Liver (tissue), 9 donors: Measurements from ENCODE around the gene FCN1. TPM values are rescaled to one million over a fixed set of nuclear protein-coding genes. Genes with fewer than 3 reads are reported as not detected.

Experiments
- DNase-seq: peaks from one replicate; pipeline ENCODE4 v3.0.0-alpha.2; 2017; ENCODE audit warnings: low spot score
- H3K27ac ChIP-seq, 2 donors: one replicate each; pipeline ENCODE4 v1.7.0; 2013; ENCODE audit warnings: inconsistent platforms in 2 of 2, low read length in 2 of 2, control low read depth in 1 of 2, low read depth in 1 of 2, mild to moderate bottlenecking in 1 of 2
- H3K27me3 ChIP-seq, 4 donors: one replicate each; pipeline versions ENCODE4 v1.6.1 to v1.7.0; 2013; ENCODE audit warnings: low read length in 3 of 4, inconsistent platforms in 1 of 4, mild to moderate bottlenecking in 1 of 4, moderate library complexity in 1 of 4; ENCODE audit not compliant: control insufficient read depth in 4 of 4, insufficient read depth in 4 of 4
- H3K36me3 ChIP-seq, 4 donors: one replicate each; pipeline versions ENCODE4 v1.6.1 to v1.7.0; 2013; ENCODE audit warnings: low read length in 3 of 4, mild to moderate bottlenecking in 3 of 4, low read depth in 1 of 4, moderate library complexity in 1 of 4; ENCODE audit not compliant: control insufficient read depth in 4 of 4, insufficient read depth in 3 of 4
- H3K4me1 ChIP-seq, 4 donors: one replicate each; pipeline versions ENCODE4 v1.6.1 to v1.7.0; 2013; ENCODE audit warnings: low read length in 3 of 4, mild to moderate bottlenecking in 3 of 4, moderate library complexity in 1 of 4; ENCODE audit not compliant: control insufficient read depth in 4 of 4, insufficient read depth in 4 of 4
- H3K4me3 ChIP-seq, 3 donors: one replicate each; pipeline versions ENCODE4 v1.6.1 to v1.7.0; 2013; ENCODE audit warnings: low read length in 3 of 3, control low read depth in 1 of 3, low read depth in 1 of 3, mild to moderate bottlenecking in 1 of 3
- H3K9ac ChIP-seq, 2 donors: one replicate each; pipeline ENCODE4 v1.7.0; 2013; ENCODE audit warnings: low read length in 2 of 2, mild to moderate bottlenecking in 2 of 2, moderate library complexity in 2 of 2, control low read depth in 1 of 2, low read depth in 1 of 2
- H3K9me3 ChIP-seq, 4 donors: one replicate each; pipeline versions ENCODE4 v1.6.1 to v1.7.0; 2013; ENCODE audit warnings: low read length in 3 of 4; ENCODE audit not compliant: control insufficient read depth in 4 of 4
- EGR1 ChIP-seq, 2 donors: IDR thresholded peaks; 2 replicates each; pipeline ENCODE4 v1.6.1; 2016 to 2018; ENCODE audit warnings: antibody characterized with exemption in 2 of 2, low read depth in 2 of 2
- GABPA ChIP-seq, 2 donors: IDR thresholded peaks in 1 of 2; conservative IDR thresholded peaks in 1 of 2; 2 replicates each; pipeline ENCODE4 v1.6.1; 2016; ENCODE audit warnings: antibody characterized with exemption in 2 of 2, mild to moderate bottlenecking in 1 of 2, moderate library complexity in 1 of 2
- HNF4A ChIP-seq, 2 donors: conservative IDR thresholded peaks; 2 replicates each; pipeline ENCODE4 v1.6.1; 2016; ENCODE audit warnings: antibody characterized with exemption in 2 of 2, mild to moderate bottlenecking in 2 of 2
- HNF4G ChIP-seq: IDR thresholded peaks from 2 replicates; pipeline ENCODE4 v1.6.1; 2016; ENCODE audit warnings: antibody characterized with exemption
- JUND ChIP-seq, 2 donors: IDR thresholded peaks; 2 replicates each; pipeline ENCODE4 v1.6.1; 2016; ENCODE audit warnings: antibody characterized with exemption in 2 of 2
- MAX ChIP-seq: IDR thresholded peaks from 2 replicates; pipeline ENCODE4 v1.6.1; 2016; ENCODE audit warnings: antibody characterized with exemption
- NR2F2 ChIP-seq: IDR thresholded peaks from 2 replicates; pipeline ENCODE4 v1.6.1; 2016; ENCODE audit warnings: antibody characterized with exemption
- REST ChIP-seq: IDR thresholded peaks from 2 replicates; pipeline ENCODE4 v1.6.1; 2016; ENCODE audit warnings: antibody characterized with exemption, mild to moderate bottlenecking
- ZBTB33 ChIP-seq: IDR thresholded peaks from 2 replicates; pipeline ENCODE4 v1.6.1; 2016; ENCODE audit warnings: antibody characterized with exemption
- WGBS: extraction: QIAGEN DNeasy Blood & Tissue Kit; methylation state at CpG from one replicate; pipeline ENCODE4 v1.1.7; 2013; 5-methylcytosine and 5-hydroxymethylcytosine counted together
- polyA plus RNA-seq, 2 donors: library from polyadenylated mRNA; stranded (reverse) in 1 of 2; unstranded in 1 of 2; fragments of 200-250 nt in 1 of 2; fragments of >200 nt in 1 of 2; fragmentation: Nextera tagmentation in 1 of 2; extraction: Ambion mirVana in 1 of 2; gene quantifications; one replicate each; pipeline versions ENCODE4 v1.2.1 to v1.2.3, GENCODE V29; 2013 to 2015
- total RNA-seq, 2 donors: library from RNA; depleted of rRNA; stranded (reverse); fragments of >200 nt; gene quantifications; one replicate each; pipeline ENCODE4 v1.2.3, GENCODE V29; 2014
- TF ChIP-seq, protein P1 (sequence below): IDR thresholded peaks from 2 replicates; pipeline ENCODE4 v1.6.1; 2016; ENCODE audit warnings: antibody characterized with exemption
- donor health status: healthy.
- donor health status: healthy.
- donor health status: healthy.
- donor health status: healthy.
- donor health status: healthy.

The FCN1 gene
- total and polyA plus RNA-seq, 4 donors: 0.97 to 15.0 (median 5.4) TPM

GRCh38 chr9:134966697-134967546, 49.2 kb upstream of the FCN1 start (continued):
- TF ChIP-seq REST: no peak

DNA sequence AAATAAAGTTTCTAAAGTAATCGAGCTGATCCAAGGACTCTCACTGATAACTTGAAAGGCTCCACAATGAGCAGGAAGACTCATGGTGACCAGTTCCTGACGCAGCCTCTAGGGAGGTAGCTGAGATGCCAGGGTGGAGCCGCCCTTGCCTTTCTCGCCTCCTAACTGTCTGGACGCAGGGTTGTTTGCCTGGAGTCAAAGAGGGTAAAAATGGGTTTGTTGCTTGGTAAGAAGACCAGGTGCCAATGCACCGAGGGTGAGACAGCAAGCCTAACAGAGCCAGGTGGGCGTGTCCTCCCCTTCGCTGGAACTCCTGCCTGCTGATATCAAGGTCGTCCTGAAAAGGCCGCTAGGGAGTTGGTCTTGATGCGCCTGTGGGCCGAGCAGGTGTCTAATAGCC, 48.6 kb upstream of the FCN1 start:
- WGBS: 74% methylated on average over 12 of the region's 12 CpGs
- H3K9me3 ChIP-seq: no peaks in the 10 kb centered on the region
- no peak overlapping the region for H3K4me3 ChIP-seq
- H3K4me1 ChIP-seq: no peaks in the 10 kb centered on the region
- no peak overlapping the region for H3K9ac ChIP-seq
- no peaks in the 10 kb centered on the region for H3K36me3 ChIP-seq
- H3K27me3 ChIP-seq: peaks cover 0 to 24% (median 2%) of the 10 kb centered on the region in 4 donors
- H3K27ac ChIP-seq: no peak overlapping the region
- TF ChIP-seq, protein P1, sequence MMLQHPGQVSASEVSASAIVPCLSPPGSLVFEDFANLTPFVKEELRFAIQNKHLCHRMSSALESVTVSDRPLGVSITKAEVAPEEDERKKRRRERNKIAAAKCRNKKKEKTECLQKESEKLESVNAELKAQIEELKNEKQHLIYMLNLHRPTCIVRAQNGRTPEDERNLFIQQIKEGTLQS: no peak
- TF ChIP-seq MAX (no peak), JUND (IDR thresholded peaks at IDR 0.05) (no peak), NR2F2 (no peak)
- no peak for DNase-seq

GRCh38 chr9:134965851-134966250, 48.1 kb upstream of the FCN1 start:
- no peaks in the 10 kb centered on the region for H3K36me3 ChIP-seq
- H3K27me3 ChIP-seq: peaks cover 0 to 24% (median 2%) of the 10 kb centered on the region in 4 donors
- no peak overlapping the region for H3K27ac ChIP-seq
- DNase-seq: no peak
- H3K9me3 ChIP-seq: no peaks in the 10 kb centered on the region
- 89% methylated on average over 6 of the region's 6 CpGs for WGBS
- no peak overlapping the region for H3K4me3 ChIP-seq
- H3K4me1 ChIP-seq: no peaks in the 10 kb centered on the region
- no peak for TF ChIP-seq EGR1 (IDR thresholded peaks at IDR 0.05; ENCODE audit: low read depth in 2 of 2)
- TF ChIP-seq ZBTB33: no peak
- TF ChIP-seq GABPA (IDR thresholded peaks at IDR 0.05 in 1 of 2, conservative IDR thresholded peaks at IDR 0.05 in 1 of 2): no peak
- no peak for TF ChIP-seq REST
- no peak for TF ChIP-seq HNF4A (conservative IDR thresholded peaks at IDR 0.05)
- TF ChIP-seq NR2F2: no peak
- no peak for TF ChIP-seq MAX
- no peak for TF ChIP-seq HNF4G
- H3K9ac ChIP-seq: no peak overlapping the region
